GM03348 (cell line): ENCODE results near the gene PARD3B.

Experiments
- DNase-seq: peaks from one replicate; pipeline ENCODE4 v3.0.0; 2012; ENCODE audit warnings: low spot score

The PARD3B gene

DNA sequence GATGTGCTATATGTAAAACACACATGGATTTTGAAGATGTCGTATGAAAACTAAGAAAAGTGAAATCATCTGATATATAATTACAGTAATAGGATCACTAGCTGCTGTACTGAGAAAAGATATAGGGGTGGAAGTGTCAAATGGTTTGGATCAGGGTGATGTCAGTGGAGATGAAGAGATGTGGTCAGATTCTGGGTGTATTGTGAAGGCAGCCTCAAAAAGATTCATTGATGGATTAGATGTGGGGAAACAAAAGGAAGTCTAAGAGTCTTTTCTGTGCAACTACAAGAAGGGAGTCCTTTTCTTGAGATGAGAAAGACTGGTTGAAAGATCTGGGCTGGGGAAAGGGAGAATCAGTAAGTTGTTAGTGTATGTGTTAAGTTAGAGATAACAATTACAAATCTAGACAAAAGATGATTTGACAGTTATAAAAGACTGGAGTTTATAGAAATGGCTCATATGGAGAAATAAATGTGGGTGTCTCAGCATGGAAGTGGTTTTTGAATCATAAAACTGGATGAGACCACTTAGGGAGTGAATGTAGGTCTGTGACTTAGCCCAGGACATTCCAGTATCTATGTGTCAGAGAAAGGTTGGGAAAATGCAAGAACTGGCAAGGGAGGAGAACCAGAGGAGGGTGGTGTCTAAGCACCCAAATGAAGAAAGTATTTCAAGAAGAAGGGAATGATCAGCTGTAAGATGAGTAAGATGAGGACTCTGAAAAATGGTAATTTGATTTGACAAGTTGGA is 347.4 kb downstream of the PARD3B start:
- DNase-seq = peak; percentile 81

- DNase-seq = no peak
Measured at GRCh38 chr2:204896146-204896545, 350.9 kb downstream of the PARD3B start.

DNA sequence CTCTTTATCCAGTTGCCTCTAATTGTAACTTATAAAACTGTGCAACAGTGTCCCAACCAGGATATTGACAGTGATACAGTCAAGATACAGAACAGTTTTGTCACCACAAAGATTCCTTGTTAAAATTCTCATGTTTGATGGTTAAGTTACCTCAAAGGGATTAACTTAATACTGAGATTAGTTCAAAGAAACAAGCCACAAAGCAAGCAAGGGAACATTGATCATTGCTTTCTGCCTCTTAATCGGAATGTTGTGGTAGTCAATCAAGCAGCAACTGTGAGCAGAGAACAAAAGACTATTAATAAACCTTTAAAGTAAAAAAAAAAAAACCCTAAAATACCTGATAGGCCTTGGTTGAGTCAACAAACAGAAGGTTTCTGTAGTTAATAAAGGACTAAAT is 352.3 kb downstream of the PARD3B start:
- no peak for DNase-seq

DNA sequence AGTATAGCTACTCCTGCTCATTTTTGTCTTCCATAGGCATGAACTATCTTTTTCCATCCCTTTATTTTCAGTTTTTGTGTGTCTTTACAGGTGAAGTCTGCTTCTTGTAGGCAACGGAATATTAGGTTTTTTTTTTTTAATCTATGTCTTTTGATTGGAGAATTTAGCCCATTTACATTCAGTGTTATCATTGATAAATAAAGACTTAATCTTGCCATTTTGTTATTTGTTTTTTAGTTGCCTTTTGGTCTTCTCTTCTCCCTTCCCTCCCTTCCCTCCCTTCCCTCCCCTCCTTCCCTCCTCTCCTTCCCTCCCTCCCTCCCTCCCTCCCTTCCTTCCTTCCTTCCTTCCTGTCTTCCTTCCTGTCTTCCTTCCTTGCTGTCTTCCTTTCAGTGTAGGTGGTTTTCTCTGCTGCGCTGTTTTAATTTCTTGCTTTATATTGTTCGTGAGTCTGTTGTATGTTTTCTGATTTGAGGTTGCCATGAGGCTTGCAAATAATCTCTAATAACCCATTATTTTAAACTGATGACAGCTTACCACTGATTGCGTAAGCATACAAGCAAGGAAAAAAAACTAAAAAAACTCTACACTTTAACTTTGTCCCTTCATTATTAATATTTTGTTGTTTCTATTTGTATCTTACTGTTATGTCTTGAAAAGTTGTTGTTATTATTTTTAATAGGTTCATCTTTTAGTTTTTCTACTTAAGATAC is 353.8 kb downstream of the PARD3B start:
- DNase-seq = no peak

GRCh38 chr2:204899983-204900382 is 354.7 kb downstream of the PARD3B start:
- DNase-seq = no peak

DNA sequence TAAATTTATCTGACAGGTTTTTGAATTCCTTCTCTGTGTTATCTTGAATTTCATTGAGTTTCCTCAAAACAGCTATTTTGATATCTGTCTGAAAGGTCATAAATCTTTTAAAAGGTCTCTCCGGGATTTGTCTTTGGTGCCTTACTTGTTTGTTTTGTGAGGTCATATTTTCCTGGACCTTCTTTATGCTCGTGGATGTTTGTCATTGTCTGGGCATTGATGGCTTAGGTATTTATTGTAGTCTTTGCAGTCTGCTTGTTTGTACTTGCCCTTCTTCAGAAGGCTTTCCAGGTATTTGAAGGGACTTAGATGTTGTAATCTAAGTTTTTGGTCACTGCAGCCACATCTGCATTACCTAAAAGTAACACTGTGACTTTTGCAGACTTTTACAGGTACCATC is 355.2 kb downstream of the PARD3B start:
- DNase-seq = no peak

DNA sequence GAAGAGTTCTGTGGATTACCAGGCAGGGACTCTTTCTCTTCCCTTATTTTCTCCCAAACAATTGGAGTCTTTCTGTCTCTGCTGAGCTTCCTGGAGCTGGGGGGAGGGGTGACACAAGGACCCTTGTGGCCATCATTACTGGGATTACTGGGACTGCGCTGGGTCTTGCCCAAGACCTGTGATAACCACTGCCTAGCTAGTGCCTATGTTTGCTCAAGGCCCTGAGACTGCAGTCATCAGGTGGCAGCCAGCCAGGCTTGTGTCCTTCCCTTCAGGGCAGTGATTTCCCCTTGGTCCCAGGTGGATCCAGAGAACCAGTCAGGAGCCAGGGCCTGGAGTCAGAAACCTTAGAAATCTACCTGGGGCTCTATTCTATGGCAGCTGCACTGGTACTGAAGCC is 355.6 kb downstream of the PARD3B start:
- DNase-seq = no peak

- no peak for DNase-seq
Measured at GRCh38 chr2:204901591-204901990, 356.3 kb downstream of the PARD3B start.

GRCh38 chr2:204909791-204910190 is 364.5 kb downstream of the PARD3B start:
- peak; percentile 27 for DNase-seq

DNA sequence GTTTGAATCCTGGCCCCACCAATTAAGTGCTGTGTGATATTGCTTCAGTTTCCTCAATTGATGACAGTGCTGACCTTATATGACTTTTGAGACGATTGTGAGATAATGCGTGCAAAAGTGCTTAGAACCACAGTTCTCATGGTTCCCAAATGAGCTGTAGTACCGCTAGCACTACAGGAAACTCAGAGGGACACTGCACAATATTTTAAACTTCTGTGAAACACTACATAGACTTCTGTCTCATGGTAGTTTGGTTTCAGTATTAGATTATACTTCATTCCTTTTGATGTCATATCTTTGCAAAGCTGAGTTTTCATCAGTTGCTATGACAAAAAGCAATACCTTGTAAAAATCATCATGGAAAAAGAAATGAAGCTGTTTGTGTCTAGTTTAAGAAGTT is 368.0 kb downstream of the PARD3B start:
- no peak for DNase-seq

DNA sequence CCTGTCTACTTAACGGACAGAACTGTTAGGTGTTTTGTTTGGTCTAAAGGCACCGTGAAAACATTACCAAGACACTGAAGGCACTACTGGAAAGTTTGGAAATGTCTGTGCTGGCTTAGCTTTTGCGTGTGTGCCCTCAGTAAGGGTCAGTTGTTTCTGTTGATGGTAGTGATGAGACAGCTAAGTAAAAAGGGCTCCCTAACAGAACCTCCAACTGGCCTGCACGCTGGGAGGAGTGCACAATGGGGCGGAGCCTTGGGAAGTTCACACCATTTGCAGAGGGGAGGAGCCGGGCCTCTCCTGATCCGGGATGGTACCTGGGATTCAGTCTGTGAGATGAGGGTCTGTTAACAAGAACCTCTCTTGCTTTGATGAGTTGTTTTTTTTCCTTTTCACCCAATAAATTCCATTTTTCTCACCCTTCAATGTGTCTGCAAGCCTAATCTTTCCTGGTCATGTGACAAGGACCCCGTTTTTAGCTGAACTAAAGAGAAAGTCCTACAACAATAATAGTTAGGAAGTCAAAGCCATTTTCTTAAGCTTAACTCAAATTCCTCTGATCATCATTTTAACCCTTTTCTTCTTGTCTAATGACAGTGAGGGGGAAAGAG is 368.7 kb downstream of the PARD3B start:
- DNase-seq = no peak

GRCh38 chr2:204914708-204915107 is 369.4 kb downstream of the PARD3B start:
- DNase-seq = no peak

DNA sequence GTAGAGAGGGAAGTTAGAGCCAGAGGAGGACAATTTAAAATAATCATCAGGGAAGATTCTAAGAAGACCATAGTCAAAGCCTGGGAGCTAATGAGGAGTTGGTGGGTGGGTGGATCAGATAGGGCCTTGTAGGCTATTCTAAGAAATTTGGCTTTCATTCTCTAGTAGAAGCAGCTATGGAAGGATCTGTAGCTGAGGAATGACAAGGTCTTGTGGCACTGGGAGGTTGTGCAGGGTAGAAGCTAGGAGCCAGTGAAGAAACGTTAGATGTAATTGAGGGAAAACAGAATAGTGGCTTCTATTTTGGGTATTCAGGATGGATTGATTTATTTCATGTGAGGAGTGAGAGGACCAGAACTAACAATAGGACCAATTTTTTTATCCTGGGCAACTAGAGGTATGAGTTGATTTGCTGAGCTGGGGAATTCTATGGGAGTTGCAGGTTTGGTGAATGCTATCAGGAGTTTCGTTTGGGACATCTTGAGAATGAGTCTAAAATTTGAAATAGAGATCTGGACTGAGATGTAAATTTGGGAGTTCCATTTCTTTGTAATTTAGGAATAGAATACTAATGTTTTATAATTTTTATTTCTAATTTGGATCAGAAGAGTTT is 371.9 kb downstream of the PARD3B start:
- DNase-seq = no peak

- DNase-seq = no peak
Measured at GRCh38 chr2:204920776-204921175, 375.5 kb downstream of the PARD3B start.

GRCh38 chr2:204923957-204924356 is 378.7 kb downstream of the PARD3B start:
- DNase-seq = no peak

- no peak for DNase-seq
Measured at GRCh38 chr2:204931562-204931961, 386.3 kb downstream of the PARD3B start.

- no peak for DNase-seq
Measured at GRCh38 chr2:204933735-204934374, 388.6 kb downstream of the PARD3B start.

GRCh38 chr2:204944927-204945326 is 399.7 kb downstream of the PARD3B start:
- DNase-seq = no peak

DNA sequence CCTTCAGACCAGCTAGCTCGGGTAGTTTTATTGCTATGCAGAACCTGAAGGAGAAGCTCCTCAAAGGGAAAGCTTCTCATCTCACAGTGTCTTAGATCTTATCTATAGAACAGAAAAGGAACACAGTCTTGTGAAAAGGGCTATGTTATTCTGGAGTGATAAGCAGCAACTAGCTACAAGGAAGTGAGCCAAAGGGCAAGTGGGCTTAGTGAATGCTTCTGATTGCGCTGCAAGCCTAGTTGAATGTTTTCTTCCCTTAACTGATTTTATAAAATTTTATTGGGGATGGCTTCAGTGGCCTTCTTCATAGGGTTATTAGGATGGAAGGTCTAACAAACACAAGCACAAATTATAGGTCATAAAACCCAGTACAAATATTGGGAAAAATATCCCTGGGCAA is 400.1 kb downstream of the PARD3B start:
- no peak for DNase-seq

DNA sequence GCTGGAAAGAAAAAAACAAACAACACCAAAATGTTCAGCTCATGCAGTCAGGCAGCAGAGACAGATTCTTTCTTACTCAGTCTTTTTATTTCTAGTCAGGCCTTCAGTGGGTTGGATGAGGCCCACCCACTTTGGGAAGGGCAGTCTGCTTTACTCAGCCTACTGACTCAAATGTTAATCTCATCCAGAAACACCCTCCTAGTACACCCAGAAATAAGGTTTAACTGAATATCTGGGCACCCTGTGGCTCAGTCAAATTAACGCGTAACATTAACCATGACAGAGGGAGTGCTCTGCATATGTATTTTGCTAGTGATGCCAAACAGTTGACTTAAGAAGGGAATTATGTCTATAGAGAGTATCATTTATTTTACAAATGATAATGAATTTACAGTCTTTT is 401.6 kb downstream of the PARD3B start:
- DNase-seq = no peak

DNA sequence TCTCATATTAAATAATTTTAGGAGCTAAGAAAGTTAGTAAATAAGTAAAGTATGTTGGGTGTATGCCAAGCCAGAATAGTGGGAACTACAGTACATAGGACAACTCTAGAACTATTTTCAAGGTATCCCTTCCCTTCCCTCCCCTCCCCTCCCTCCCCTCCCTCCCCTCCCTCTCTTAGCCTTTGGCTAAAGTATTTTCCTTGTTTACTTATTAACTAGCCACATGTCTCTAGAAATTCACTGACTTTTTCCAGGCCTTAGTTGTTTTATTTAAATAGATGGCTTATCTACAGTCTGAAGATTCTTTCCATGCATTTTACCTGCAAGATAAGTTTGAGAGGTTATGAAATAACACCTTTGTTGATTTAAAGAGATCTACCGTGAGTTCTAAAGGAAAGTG is 402.1 kb downstream of the PARD3B start:
- no peak for DNase-seq

DNA sequence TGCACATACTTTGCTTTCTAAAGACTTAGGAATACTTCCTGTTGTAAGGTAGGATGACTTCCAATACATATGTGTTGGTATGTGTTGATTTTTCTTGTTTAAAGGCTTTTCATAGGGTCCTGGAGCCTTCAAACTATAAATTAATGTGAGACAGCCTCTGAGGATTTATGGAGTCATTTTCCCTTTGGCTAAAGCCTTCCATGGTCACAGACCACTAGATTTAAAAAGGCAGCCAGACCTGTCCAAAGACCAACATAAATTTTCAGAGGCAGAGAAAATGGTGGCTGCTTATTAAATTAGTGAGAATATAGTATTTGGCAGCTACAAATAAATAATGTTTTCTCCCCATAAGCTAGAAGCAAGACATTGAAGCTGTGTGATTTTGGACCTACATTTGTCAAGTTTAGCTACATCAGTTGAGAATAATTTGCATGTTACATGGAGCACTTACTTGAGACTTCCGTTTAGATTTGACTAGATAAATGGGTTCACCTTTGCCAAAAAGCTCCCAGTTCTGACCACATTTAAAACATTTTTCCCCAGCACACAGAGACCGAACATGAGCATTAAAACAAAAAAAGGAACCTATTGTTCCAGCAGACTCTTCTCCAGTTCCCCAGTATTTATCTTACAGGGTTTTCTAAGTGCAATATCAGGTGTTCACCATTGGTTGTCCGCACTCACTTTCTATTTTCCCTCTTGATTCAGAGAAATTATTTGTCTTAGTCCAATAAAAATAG is 402.9 kb downstream of the PARD3B start:
- no peak for DNase-seq
